ENCODE measurements around the gene FMO2.
A peak's percentile ranks its signal among the peaks of the same experiment; 100 is the strongest.
"Not testable (repeated sequence)": the region's sequence is repeated elsewhere in the genome, so short reads cannot be mapped to it uniquely, and the experiment has no call there.

FMO2 gene

DNA sequence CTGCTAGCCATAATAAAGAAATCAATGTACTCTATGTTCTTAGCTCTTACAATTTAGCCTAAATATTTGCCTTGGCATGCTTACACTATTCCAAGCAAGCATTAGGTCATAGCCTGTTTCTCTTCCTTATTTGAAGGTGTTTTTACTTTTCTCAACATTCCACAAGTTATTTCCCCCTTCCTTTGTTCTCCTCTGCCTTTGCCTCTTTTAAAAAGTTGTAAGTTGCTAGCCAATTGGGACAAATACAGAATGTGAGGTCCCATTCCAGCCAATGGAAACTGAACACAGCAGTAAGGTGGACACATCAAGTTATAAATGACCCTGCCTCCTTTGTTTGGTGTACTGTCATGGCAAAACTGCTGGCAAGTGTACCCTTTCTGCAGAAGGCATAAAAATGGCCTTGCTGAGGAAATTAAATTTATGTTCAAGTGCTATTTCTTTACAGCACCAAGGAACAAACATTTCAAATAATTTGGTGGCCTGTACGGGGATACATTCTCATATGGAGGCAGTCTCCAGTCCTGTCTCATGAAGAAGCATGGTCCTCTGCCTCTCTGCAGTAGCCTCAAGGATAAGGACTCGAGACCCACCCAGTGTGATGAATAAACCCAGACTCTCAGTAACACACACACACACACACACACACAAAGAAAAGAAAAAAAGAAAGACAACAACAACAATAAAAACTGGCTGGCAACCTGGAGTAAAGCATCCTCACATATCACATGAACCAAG is 34.4 kb downstream of the FMO2 start:
- no peak for DNase-seq (ENCODE audit: low spot score)

DNA sequence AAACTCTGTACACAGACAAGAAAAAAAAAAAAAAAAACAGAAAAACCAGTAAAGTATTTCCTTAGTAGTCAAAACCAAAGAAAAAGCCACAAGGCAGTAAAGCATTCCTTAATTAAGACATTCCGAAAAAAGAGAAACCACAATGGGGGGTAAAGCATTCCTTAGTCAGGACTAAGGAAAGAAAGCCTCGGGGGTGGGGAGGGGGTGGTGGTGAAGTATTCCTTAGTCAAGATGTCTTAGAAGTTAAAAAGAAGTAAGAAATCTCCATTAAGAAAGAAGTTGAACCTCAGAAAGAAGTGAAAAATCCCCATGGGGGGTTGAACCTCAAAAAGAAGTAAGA is 35.0 kb downstream of the FMO2 start:
- no peak for DNase-seq (ENCODE audit: low spot score)

DNA sequence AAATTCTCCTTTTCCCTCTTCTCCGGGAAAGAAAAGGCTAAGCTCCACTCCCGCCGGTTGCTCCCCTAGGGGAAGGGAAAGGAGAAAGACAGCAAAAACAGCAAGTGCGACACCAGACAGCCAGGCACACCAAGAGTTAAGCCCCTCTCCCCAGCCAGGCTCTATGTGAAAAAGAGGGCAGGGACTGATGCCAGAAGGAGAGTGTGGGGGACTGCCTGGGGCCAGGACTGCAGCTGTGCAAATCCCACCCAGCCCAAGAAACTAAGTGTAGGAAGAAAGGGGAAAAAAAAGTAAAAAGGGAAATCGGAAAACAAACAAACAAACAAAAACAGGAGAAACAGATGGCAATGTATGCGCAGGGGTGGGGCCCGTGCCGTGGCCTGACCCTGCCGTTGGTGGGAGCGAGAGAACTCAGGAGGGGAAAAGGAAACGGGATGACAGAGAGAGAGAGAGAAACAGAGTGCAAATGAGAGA is 35.5 kb downstream of the FMO2 start:
- DNase-seq (ENCODE audit: low spot score): no peak

DNA sequence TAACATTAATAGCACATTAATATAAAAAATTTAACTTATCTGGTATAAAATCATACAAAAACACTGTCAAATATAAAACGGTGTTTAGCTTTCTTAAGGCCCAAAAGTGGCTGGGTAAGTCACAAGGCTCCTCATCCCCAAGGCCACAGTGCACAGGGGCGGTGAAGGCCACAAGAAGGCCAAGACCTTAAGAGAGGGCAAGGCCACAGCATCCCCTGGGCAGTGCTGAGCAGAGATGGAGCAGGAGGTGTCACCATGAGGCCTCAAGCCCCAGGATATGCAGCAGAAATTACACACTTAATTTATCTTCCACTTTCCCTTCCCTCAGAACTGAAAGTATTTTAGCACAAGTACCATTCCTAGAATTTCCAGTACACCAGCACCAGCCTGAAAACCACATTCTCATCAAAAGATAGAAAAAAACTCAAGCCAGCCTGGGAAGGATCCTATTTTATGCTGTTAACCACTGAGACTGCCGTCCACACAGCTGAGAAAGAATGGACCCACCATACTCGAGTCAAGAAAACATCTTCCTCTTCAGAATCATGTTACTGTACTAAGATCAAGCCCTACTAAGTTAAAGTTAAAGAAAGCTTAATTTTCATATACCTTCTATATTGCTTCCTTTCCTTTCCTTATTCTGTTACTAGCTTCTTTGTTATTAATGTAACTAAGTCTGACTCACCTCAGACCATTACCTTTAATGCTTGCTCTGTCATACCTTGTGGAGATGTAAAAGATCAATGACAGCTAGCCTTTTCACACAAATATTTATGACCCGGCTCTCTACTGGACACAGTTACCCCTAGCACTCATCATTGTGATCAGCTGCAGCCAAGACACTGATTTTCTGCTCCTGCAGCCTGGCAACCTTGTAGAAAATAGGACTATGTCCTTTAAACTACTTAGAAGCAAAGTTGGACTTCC is 36.8 kb downstream of the FMO2 start:
- DNase-seq (ENCODE audit: low spot score): no peak

DNA sequence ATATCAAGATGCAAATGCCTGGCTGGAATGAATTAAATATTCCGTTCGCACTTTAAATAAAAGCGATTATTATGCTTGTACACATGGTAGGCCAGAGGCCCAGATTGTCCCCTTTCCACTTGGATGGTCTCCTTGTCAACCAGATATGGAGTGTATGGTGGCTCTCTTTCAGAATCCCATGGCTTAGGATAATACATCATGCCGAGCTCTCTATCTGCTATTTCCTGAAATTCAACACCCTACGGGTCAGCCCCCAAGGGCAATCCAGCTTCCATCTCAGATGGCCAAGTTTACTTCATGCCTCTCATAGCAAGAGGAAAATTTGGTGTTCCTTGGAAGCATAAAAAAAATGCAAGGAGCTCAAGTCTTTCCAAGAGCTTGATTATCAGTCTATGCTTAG is 37.8 kb downstream of the FMO2 start:
- no peak for DNase-seq (ENCODE audit: low spot score)

DNA sequence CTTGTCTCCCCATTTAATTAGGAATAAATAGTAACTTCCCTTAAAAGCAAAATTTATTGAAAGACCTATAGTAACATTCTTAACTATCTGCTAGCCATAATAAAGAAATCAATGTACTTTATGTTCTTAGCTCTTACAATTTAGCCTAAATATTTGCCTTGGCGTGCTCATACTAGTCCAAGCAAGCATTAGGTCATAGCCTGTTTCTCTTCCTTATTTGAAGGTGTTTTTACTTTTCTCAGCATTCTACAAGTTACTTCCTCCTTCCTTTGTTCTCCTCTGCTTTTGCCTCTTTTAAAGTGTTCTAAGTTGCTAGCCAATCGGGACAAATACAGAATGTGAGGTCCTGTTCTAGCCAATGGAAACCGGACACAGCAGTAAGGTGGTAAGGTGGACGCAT is 39.2 kb downstream of the FMO2 start:
- not testable (repeated sequence) for DNase-seq (ENCODE audit: low spot score)

DNA sequence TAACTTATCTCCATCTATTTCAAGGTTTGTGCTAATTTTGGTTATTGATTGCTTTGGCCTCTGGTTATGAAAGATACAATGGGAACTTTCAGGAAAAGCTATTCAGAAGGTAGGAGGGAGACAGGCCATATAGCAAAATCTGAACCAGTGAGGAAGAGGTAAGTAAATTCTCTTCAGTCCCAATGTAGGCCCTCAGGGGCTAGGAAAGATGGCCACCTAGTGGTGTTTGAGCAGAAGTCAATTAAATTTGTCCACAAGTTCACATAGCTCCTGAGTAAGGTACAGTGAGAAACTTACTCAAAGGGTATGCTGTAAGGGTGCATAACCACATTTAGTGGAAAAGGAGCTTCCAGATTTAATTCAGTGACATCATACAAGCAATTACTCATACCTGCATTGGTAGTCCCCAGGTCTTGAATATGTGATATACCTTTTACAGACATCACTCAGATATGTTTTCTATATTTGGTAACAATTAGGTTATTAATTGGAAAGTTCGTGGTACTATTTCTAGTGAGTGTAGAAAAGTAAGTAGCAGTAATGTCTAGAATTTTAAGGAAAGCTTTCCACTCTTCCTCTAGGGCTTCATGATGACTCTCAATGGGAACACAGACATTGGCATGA is 41.8 kb downstream of the FMO2 start:
- DNase-seq (ENCODE audit: low spot score): peak; percentile 49

DNA sequence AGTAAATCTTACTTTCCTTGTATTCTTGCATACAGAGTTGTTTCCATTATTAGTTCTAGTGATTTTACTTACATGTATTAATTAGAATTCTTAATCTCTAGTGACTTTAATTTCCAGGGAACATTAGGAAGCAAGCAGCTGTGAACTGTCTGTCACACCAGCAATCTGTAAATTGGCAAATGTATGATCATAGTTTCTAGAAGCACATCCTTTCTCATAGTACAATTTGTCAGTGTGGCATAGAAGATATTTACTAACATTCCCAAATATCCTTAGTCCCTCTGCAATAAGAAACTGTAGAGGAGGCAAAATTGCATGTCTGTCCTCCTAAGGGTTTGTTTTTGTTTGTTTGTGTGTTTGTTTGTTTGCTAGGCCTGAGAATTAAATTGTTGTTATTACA is 46.2 kb downstream of the FMO2 start:
- DNase-seq (ENCODE audit: low spot score): no peak

DNA sequence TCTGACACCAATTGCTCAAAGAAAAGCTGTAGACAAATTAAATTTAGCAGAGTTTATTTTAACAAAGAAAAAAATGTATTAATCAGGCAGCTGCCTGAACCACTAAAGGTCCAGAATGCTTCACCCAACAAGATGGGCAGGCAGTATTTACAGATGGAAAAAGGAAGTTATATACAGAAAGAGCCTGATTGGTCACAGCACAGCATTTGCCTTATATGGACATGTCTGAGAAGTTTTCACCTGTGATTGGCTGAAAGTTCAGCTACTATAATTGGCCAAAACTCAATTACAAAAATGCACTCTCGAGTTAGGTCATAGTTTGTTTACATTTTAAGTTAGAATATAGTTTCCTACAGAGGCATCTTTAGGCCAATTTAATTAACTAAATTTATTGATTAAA is 48.1 kb downstream of the FMO2 start:
- DNase-seq (ENCODE audit: low spot score): no peak

DNA sequence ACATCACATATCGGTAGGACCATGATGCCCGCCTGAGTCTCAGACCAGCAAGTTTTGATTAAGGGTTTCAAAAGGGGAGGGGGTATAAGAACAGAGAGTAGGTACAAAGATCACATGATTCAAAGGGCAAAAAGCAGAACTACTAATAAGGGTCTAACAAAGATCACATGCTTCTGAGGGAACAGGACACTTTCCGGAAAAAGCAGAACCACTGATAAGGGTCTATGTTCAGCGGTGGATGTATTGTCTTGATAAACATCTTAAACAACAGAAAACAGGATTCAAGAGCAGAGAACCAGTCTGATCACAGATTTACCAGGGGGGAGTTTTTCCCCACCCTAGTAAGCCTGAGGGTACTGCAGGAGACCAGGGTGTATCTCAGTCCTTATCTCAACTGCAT is 51.1 kb downstream of the FMO2 start:
- DNase-seq (ENCODE audit: low spot score): not testable (repeated sequence)

DNA sequence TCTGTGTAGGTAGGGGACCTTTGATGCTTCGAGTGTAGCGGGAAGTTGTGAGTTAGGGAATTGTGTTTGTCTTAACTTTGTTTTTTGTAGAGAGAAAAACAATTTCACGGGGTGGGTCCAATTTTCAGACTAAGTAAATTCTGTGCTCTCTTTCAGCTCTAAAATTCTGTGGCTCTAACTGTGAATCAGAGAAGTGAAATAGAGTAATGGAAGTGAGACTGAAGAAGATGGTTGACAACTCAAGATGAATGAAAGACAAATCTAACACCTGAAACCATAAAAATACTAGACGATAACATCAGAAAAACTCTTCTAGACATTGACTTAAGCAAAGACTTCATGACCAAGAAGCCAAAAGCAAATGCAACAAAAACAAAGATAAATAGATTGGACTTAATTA is 58.8 kb downstream of the FMO2 start:
- no peak for DNase-seq (ENCODE audit: low spot score)

DNA sequence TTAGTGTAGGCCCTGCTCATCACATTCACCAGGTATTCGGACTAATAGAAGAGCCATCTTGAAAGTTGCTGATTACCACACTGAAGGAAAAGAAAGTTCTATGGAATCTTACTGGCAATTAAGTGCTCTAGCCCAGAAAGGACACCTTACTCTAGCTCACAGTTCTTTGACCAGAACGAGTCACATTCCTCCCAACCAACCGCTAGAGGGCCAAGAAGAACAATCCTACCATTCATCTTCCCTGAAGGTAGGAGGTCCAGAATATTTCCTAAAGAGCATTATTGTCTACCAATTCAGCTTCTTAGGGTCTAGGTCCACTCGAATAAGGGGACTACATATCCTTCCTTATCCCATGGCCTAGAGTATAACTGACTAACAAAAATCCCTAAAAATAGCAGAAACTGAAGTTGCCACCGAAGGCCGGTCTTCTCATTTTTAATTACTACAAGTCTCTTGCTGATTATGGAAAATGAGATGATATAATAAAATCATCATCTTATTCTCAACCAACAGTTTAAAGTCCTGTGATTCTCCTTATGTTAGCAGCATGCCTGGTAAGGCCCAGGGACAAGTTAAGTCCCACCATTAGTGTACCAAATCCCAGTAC is 60.5 kb downstream of the FMO2 start:
- DNase-seq (ENCODE audit: low spot score): peak; percentile 4

DNA sequence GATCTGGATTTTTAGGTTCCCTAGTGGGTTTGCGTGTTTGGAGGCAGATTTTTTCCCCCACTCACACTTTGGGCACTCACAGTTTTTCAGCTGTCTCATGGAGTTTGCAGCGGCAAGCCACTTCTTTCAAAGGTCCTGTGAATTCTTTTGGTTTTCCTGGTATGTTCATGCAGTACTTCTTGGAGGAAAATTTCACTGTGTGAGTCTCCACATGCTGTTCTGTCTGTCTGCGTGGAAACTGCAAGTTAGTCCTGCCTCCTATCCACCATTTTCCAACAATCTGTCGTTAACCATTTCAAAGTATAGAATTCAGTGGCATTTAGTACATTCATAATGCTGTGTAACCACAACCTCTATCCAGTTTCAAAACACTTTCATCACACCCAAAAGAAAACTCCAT is 62.4 kb downstream of the FMO2 start:
- no peak for DNase-seq (ENCODE audit: low spot score)

DNA sequence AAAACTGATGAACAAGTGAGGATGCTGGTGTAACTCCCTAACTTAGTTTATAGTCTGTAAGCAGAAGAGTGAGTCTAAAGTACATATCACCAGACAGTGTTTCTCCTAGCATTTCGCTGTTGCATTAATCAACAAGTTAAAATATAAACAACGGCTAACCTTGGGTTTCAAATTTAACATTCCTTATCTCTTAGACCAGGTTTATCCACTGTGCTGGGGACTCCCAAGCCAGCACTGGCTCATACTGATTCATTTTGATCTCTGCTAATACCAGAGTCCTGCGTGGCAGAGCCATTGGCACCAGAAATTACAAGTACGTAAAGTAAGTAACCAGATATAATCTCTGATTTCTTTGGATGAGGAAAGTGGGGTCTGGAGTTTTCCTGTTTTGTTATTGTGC is 63.2 kb downstream of the FMO2 start, which contains the start of gene FMO1:
TSS of gene FMO1 (plus strand) at position 193 of the 400 bp plus-strand sequence. CDS start 9,594 bp downstream, outside the sequence.
- no peak for DNase-seq (ENCODE audit: low spot score)

DNA sequence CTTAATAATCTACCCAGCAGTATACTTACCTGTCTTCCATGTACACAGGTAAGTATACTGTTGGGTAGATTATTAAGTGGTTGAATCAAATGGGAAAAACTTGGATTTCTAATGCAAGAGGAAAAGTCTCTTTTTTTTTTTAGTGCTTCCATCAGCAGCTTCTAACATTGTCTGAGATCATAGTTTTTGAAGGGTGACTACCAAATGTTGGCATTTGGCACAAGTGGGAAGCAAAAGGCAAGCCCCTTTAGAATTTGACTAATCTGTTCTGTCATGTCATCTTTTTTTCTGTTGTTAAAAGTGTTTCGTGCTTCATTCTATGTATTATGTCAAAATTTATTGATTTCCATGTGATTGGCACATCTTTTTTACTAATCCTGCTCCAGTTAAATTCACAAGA is 63.7 kb downstream of the FMO2 start:
- no peak for DNase-seq (ENCODE audit: low spot score)

DNA sequence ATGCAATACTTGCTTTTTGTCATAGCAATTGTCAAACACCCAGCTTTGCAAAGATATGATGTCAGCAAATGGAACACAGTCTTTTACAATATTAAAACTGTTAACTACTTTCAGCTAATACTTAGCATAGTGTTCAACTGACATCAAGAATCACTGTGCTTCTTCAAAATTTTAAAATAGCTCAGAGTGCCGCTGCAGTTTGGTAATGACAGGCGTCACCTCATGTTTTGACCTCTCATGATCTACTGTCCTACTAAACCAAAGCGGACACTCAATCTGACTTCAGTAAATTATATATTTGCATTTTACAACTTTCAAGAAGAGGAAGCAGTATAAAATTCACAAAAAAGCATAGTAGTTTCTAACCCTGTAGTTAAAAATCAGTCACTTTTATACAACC is 65.2 kb downstream of the FMO2 start:
- DNase-seq (ENCODE audit: low spot score): no peak

DNA sequence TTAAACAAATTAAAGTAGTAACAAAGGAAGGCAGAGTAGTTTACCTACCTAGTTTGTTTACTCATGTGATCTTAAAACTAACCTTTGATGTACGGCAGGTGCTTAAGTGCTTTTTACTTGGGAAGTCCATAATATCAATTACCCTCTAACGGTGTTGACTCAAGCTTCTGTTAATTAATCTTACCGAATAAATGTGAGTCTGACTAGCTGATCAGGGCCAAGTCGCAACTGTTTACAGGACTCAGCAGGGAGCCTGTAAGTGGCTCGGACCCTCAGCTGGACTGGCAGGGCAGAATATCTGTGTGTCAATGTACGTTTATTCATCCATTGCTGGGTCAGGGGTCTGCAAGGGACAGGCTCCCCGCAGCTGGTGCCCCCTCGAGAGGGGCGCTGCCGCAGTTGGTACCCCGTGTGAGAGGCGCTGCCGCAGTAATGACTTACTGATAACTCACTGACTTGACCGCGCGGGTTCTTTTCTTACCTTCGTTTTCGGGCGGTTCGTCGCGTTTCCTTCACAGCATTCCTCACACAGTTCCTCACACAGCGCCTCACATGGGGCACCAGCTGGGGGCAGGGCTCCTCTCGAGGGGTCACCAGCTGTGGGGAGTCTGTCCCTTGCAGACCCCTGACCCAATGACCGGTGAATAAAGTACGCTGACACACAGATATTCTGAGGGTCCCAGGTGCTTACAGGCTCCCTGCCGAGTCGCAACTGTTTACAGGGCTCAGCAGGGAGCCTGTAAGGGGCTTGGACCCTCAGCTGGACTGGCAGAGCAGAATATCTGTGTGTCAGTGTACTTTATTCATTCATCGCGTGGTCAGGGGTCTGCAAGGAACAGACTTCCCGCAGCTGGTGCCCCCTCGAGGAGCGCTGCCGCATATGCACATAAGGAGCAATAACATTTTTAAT is 66.2 kb downstream of the FMO2 start:
- no peak for DNase-seq (ENCODE audit: low spot score)

DNA sequence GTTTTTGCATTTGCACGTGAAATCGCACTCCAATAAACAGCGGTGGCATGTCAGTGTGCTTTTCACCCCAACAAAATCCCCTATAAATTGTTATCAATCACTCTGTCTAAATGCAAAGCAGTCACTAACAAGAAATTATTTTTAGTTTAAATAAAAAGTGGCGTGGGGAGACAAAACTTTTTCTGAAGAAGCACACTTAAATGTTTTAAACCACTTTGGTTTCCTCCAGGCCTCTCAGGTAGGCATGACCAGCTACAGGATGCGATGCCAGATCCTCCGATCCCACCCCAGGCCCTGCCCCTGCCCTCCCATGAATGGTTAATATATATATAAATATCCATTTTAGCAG is 66.8 kb downstream of the FMO2 start:
- no peak for DNase-seq (ENCODE audit: low spot score)

DNA sequence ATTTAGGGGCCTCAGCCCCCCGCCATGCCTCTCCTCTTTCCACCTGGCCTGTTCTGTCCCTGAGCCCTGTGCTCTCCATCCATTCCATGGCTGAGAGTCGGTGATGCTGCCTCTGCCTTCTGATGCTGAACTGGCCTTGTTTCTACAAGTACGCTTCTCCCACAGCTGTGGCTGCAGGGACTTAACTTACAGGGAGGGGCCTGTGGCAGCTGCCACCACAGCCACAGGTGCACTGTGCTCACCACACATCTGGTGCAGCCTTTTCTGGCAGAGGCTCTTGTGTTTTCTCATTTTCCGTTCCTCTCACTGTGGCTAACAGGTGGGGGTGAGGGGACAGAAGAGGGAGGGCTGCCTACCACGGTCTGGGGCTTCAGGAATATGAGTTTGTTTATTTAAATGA is 67.4 kb downstream of the FMO2 start:
- no peak for DNase-seq (ENCODE audit: low spot score)

DNA sequence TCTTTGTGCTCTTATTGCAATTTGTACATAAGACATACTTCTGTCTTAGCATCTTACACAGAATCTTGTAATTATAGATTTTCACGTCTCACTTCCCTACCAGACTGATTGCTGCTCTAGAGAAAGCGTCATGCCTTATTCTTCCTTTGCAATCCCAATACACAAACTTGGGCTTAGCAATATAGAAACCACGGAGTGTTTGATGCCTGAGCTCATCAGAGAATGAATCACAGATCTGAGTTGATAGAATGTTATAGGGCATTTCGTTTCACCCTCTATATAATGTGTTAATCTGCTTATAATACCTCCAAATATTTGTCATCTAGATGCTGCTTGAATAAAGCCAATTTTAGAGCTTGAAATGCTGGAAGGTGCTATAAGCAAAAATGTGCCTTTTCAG is 69.8 kb downstream of the FMO2 start:
- no peak for DNase-seq (ENCODE audit: low spot score)

DNA sequence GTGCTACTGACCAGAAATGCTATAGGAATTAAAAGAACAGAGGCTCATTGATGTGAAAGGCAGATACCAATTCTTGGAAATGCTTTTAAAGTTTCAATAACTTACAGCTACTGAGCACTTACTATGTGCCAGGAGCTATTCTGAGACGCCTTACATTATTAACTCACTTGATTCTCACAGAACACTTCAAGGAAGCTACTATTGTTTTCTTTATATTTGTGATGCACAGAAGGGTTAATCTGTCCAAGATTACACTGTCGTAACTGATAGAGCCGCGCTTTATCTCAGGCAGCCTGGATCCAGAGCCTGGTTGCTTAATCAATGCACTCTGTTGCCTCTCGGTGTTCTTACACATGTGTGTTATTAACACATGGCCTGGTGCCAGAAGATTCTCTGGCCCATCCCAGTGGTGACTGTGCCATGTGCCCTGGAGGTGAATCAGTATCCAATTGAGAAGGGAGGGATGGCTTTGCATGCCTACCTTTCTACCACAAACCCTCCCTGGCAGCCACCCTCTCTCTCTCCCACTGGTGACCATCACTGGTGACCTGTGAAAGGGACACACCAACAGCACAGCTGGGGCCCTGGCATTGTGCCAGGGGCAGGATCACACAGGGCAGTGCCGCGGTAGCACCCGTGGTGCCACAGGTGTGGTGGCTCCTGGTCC is 72.0 kb downstream of the FMO2 start:
- no peak for DNase-seq (ENCODE audit: low spot score)
